Keratinocyte (primary cell): ENCODE results near the gene ZER1. TPM values are rescaled to one million over a fixed set of nuclear protein-coding genes. Genes with fewer than 3 reads are reported as not detected.

Experiments
- DNase-seq: peaks from one replicate; pipeline ENCODE4 v3.0.0-alpha.2; 2011; ENCODE audit warnings: low read depth, missing footprints, low spot score
- FAIRE-seq: peaks from 2 replicates; lab custom pipeline; 2011; peaks lifted over from hg19 to GRCh38; lab: Jason Lieb, UNC
- H2AFZ ChIP-seq: 2 replicates; pipeline ENCODE4 v1.6.0; 2012; ENCODE audit warnings: low read length, control low read depth, inconsistent platforms; ENCODE audit not compliant: control insufficient read depth
- H3K27ac ChIP-seq: 2 replicates; pipeline ENCODE4 v1.5.1; 2011; ENCODE audit warnings: low read length; ENCODE audit not compliant: control insufficient read depth, insufficient read depth
- H3K27me3 ChIP-seq: 3 replicates; pipeline ENCODE4 v1.6.0; 2011; ENCODE audit warnings: low read length; ENCODE audit not compliant: control insufficient read depth, insufficient read depth; ENCODE audit errors: extremely low read depth
- H3K36me3 ChIP-seq, 2 experiments: 2 replicates in 1 of 2; 3 replicates in 1 of 2; pipeline ENCODE4 v1.5.1; 2011; ENCODE audit warnings: low read length in 2 of 2, mild to moderate bottlenecking in 1 of 2; ENCODE audit not compliant: control insufficient read depth in 2 of 2, insufficient read depth in 2 of 2; ENCODE audit errors: extremely low read depth in 1 of 2
- H3K4me1 ChIP-seq: 3 replicates; pipeline ENCODE4 v1.5.1; 2011; ENCODE audit warnings: low read length; ENCODE audit not compliant: control insufficient read depth, insufficient read depth; ENCODE audit errors: extremely low read depth
- H3K4me2 ChIP-seq: 3 replicates; pipeline ENCODE4 v1.6.0; 2011; ENCODE audit warnings: low read depth, low read length; ENCODE audit not compliant: control insufficient read depth, insufficient read depth; ENCODE audit errors: extremely low read depth
- H3K4me3 ChIP-seq, 3 experiments: fragments of 200-600 bp in 1 of 3; sonication (generic) in 1 of 3; 2 replicates in 2 of 3; 3 replicates in 1 of 3; pipeline ENCODE4 v1.5.1; 2011 to 2016; ENCODE audit warnings: low read length in 3 of 3, mild to moderate bottlenecking in 3 of 3, control low read depth in 2 of 3, inconsistent platforms in 1 of 3, low read depth in 1 of 3, mixed read lengths in 1 of 3, mixed run types in 1 of 3, moderate library complexity in 1 of 3; ENCODE audit not compliant: control insufficient read depth in 2 of 3, insufficient read depth in 2 of 3; ENCODE audit errors: extremely low read depth in 1 of 3
- H3K79me2 ChIP-seq: 2 replicates; pipeline ENCODE4 v1.6.0; 2012; ENCODE audit warnings: low read length; ENCODE audit not compliant: control insufficient read depth, insufficient read depth
- H3K9ac ChIP-seq: 3 replicates; pipeline ENCODE4 v1.6.0; 2011; ENCODE audit warnings: low read length; ENCODE audit not compliant: control insufficient read depth, insufficient read depth; ENCODE audit errors: extremely low read depth
- H3K9me1 ChIP-seq: 3 replicates; pipeline ENCODE4 v1.6.0; 2011; ENCODE audit warnings: low read length; ENCODE audit not compliant: control insufficient read depth, insufficient read depth; ENCODE audit errors: extremely low read depth
- H3K9me3 ChIP-seq: 2 replicates; pipeline ENCODE4 v1.5.1; 2012; ENCODE audit warnings: low read depth, low read length; ENCODE audit not compliant: control insufficient read depth
- H4K20me1 ChIP-seq: 3 replicates; pipeline ENCODE4 v1.6.0; 2011; ENCODE audit warnings: low read length; ENCODE audit not compliant: control insufficient read depth, insufficient read depth; ENCODE audit errors: extremely low read depth
- CTCF ChIP-seq, 3 experiments: IDR thresholded peaks in 1 of 3; conservative IDR thresholded peaks in 1 of 3; optimal IDR thresholded peaks in 1 of 3; 2 replicates in 2 of 3; 3 replicates in 1 of 3; pipeline versions ENCODE3 to v1.5.1; 2011; ENCODE audit warnings: low read length in 3 of 3, mild to moderate bottlenecking in 3 of 3, moderate library complexity in 2 of 3, control low read depth in 1 of 3, inconsistent platforms in 1 of 3; ENCODE audit not compliant: insufficient read depth in 2 of 3; ENCODE audit errors: extremely low read depth in 1 of 3
- EZH2 ChIP-seq: IDR thresholded peaks from one replicate; pipeline ENCODE4 v1.6.1; 2012; ENCODE audit warnings: inconsistent platforms, mild to moderate bottlenecking, low read length, moderate library complexity
- dilution Hi-C: fragments of 300-500 bp; cut with MboI; formaldehyde crosslinking; loops from one replicate; pipeline ENCODE4 v1.7.0; 2020; ENCODE audit warnings: low sequenced_read_pairs; ENCODE audit not compliant: extremely low pct_ligation_motif_present
- polyA plus RNA-seq, 5 experiments: library from polyadenylated mRNA; depleted of rRNA in 3 of 5; stranded (reverse) in 3 of 5; stranded (forward) in 1 of 5; unstranded in 1 of 5; fragments of >200 nt; gene quantifications; 1 replicate in 1 of 5; 2 replicates in 3 of 5; 3 replicates in 1 of 5; pipeline versions ENCODE4 v1.2.1 to v1.2.3, GENCODE V29; 2011 to 2012; ENCODE audit warnings: missing spikeins in 2 of 5, low read depth in 1 of 5, low replicate concordance in 1 of 5

Gene ZER1
- polyA plus RNA-seq, 1 donor (not counting 4 experiments of a cell fraction or from before 2014, with no cell fraction given), result 14.9 TPM

- H3K27me3 ChIP-seq, result no peaks in the 10 kb centered on the region
- TF ChIP-seq EZH2 (no peak), CTCF (optimal IDR thresholded peaks at IDR 0.05 in 1 of 3, IDR thresholded peaks at IDR 0.05 in 1 of 3, conservative IDR thresholded peaks at IDR 0.05 in 1 of 3; ENCODE audit: extremely low read depth in 1 of 3, insufficient read depth in 2 of 3, low read length in 3 of 3) (no peak)
- DNase-seq, result no peak
- dilution Hi-C loops, result no loop called here
- peaks cover 0 to 2% of the 10 kb centered on the region in 2 experiments for H3K36me3 ChIP-seq
- no peak overlapping the region for H3K9ac ChIP-seq
- no peaks in the 10 kb centered on the region for H3K4me1 ChIP-seq
- H2AFZ ChIP-seq, result no peak overlapping the region
- H3K9me1 ChIP-seq, result no peaks in the 10 kb centered on the region
- no peak overlapping the region for H3K27ac ChIP-seq
- H3K79me2 ChIP-seq, result no peaks in the 10 kb centered on the region
- no peaks in the 10 kb centered on the region for H3K9me3 ChIP-seq
- no peak for FAIRE-seq
- H3K4me2 ChIP-seq, result no peak overlapping the region
- H4K20me1 ChIP-seq, result no peaks in the 10 kb centered on the region
- no peak overlapping the region for H3K4me3 ChIP-seq
These were observed 28.3 kb downstream of the ZER1 start for GRCh38 chr9:128743421-128743820.

GRCh38 chr9:128742401-128742800 is 29.3 kb downstream of the ZER1 start:
- Histone ChIP-seq H2AFZ (no peak overlapping the region), H3K4me1 (no peaks in the 10 kb centered on the region), H3K9ac (no peak overlapping the region), H3K4me2 (no peak overlapping the region), H3K9me3 (no peaks in the 10 kb centered on the region), H3K9me1 (no peaks in the 10 kb centered on the region), H4K20me1 (no peaks in the 10 kb centered on the region), H3K79me2 (no peaks in the 10 kb centered on the region), H3K4me3 (no peak overlapping the region), H3K27ac (no peak overlapping the region), H3K27me3 (no peaks in the 10 kb centered on the region), H3K36me3 (no peaks in the 10 kb centered on the region)
- DNase-seq (no peak), FAIRE-seq (no peak)
- TF ChIP-seq EZH2 (no peak), CTCF (optimal IDR thresholded peaks at IDR 0.05 in 1 of 3, IDR thresholded peaks at IDR 0.05 in 1 of 3, conservative IDR thresholded peaks at IDR 0.05 in 1 of 3; ENCODE audit: extremely low read depth in 1 of 3, insufficient read depth in 2 of 3, low read length in 3 of 3) (no peak)
- dilution Hi-C loops, result no loop called here
